Activated CD8-positive, alpha-beta memory T cell treated with anti-CD3 and anti-CD28 coated beads, Interleukin-2, amount 50 U/mL, for 24 hours (primary cell): ENCODE measurements around the gene RANGRF.
A peak's percentile ranks its signal among the peaks of the same experiment; 100 is the strongest.
"Not testable (repeated sequence)": the region's sequence is repeated elsewhere in the genome, so short reads cannot be mapped to it uniquely, and the experiment has no call there.

Experiments used
- DNase-seq: peaks from one replicate; pipeline ENCODE4 v3.0.0-alpha.2; 2020; ENCODE audit errors: extremely low read depth

RANGRF gene

GRCh38 chr17:8288336-8289102 lies at the start of gene RANGRF:
Gene RANGRF, plus strand, starts transcription at chr17:8288670. Its CDS starts 119 bp downstream, at chr17:8288789.
- DNase-seq, result peak; percentile 50

- DNase-seq, result no peak
Observed at GRCh38 chr17:8243827-8244226, 44.6 kb upstream of the RANGRF start.

- DNase-seq, result no peak
Observed at GRCh38 chr17:8244768-8245167, 43.7 kb upstream of the RANGRF start.

- peak; percentile 87 for DNase-seq
Observed at GRCh38 chr17:8248751-8249607, 39.5 kb upstream of the RANGRF start, which contains the start of gene PFAS. Gene PFAS, plus strand, starts transcription at chr17:8249289. Its CDS starts 4,649 bp downstream, at chr17:8253938.

- no peak for DNase-seq
Observed at GRCh38 chr17:8249621-8250500, 38.6 kb upstream of the RANGRF start.

- not testable (repeated sequence) for DNase-seq
Observed at GRCh38 chr17:8251411-8251810, 37.1 kb upstream of the RANGRF start.

GRCh38 chr17:8253801-8254200 lies 34.7 kb upstream of the RANGRF start:
- DNase-seq, result no peak

GRCh38 chr17:8254881-8255280 lies 33.6 kb upstream of the RANGRF start:
- DNase-seq, result no peak

GRCh38 chr17:8255499-8255898 lies 33.0 kb upstream of the RANGRF start:
- DNase-seq, result no peak

- DNase-seq, result no peak
Observed at GRCh38 chr17:8256291-8256690, 32.2 kb upstream of the RANGRF start.

- DNase-seq, result no peak
Observed at GRCh38 chr17:8256691-8257090, 31.8 kb upstream of the RANGRF start.

GRCh38 chr17:8257801-8258200 lies 30.7 kb upstream of the RANGRF start:
- DNase-seq, result no peak

GRCh38 chr17:8264320-8264719 lies 24.1 kb upstream of the RANGRF start:
- no peak for DNase-seq

GRCh38 chr17:8264836-8265542 lies 23.5 kb upstream of the RANGRF start:
- no peak for DNase-seq

- no peak for DNase-seq
Observed at GRCh38 chr17:8266648-8267479, 21.6 kb upstream of the RANGRF start.

- DNase-seq, result no peak
Observed at GRCh38 chr17:8267480-8268147, 20.9 kb upstream of the RANGRF start.

- DNase-seq, result no peak
Observed at GRCh38 chr17:8268550-8269298, 19.7 kb upstream of the RANGRF start.

GRCh38 chr17:8272421-8272820 lies 16.0 kb upstream of the RANGRF start:
- no peak for DNase-seq

- DNase-seq, result no peak
Observed at GRCh38 chr17:8273884-8274444, 14.5 kb upstream of the RANGRF start.
